Hindlimb muscle (tissue), 1 donor: ENCODE measurements around the gene APOL5. TPM values are rescaled to one million over a fixed set of nuclear protein-coding genes. Genes with fewer than 3 reads are reported as not detected.

Experiments used
- DNase-seq: peaks from one replicate; pipeline ENCODE4 v3.0.0-alpha.2; 2013
- polyA plus RNA-seq: library from polyadenylated mRNA; unstranded; fragments of 120-200 nt; gene quantifications from one replicate; pipeline ENCODE4 v1.2.1, GENCODE V29; 2013; ENCODE audit not compliant: insufficient read length

Gene APOL5
- polyA plus RNA-seq, 1 donor, result 2.0 TPM

GRCh38 chr22:35743326-35743860 lies 25.7 kb downstream of the APOL5 start:
- DNase-seq, result no peak

- no peak for DNase-seq
Observed at GRCh38 chr22:35746248-35746647, 28.6 kb downstream of the APOL5 start.

- no peak for DNase-seq
Observed at GRCh38 chr22:35746946-35747703, 29.5 kb downstream of the APOL5 start.

- no peak for DNase-seq
Observed at GRCh38 chr22:35749808-35750207, 32.1 kb downstream of the APOL5 start.

GRCh38 chr22:35752006-35752862 lies 34.6 kb downstream of the APOL5 start:
- DNase-seq, result no peak

GRCh38 chr22:35752863-35753189 lies 35.2 kb downstream of the APOL5 start:
- DNase-seq, result no peak

GRCh38 chr22:35754761-35755160 lies 37.1 kb downstream of the APOL5 start:
- no peak for DNase-seq

- DNase-seq, result no peak
Observed at GRCh38 chr22:35756722-35757121, 39.0 kb downstream of the APOL5 start.

GRCh38 chr22:35758394-35758793 lies 40.7 kb downstream of the APOL5 start:
- DNase-seq, result no peak

GRCh38 chr22:35761037-35761436 lies 43.4 kb downstream of the APOL5 start:
- no peak for DNase-seq

GRCh38 chr22:35766654-35767580 lies 49.2 kb downstream of the APOL5 start:
- DNase-seq, result no peak

GRCh38 chr22:35769974-35770373 lies 52.3 kb downstream of the APOL5 start:
- no peak for DNase-seq

GRCh38 chr22:35775339-35775738 lies 57.7 kb downstream of the APOL5 start:
- no peak for DNase-seq

GRCh38 chr22:35777335-35777975 lies 59.8 kb downstream of the APOL5 start:
- no peak for DNase-seq

Other genes with a start within 250 kb of the APOL5 start
- gene RASD2, start 177.0 kb upstream of the APOL5 start, polyA plus RNA-seq, result 25.4 TPM
- gene MB, start 100.5 kb upstream of the APOL5 start, polyA plus RNA-seq, result 215 TPM
- gene APOL6, start 69.4 kb upstream of the APOL5 start, polyA plus RNA-seq, result 2.8 TPM